ENCODE results near the gene RIPPLY1. TPM values are rescaled to one million over a fixed set of nuclear protein-coding genes. Genes with fewer than 3 reads are reported as not detected.

The RIPPLY1 gene
- polyA plus RNA-seq, 3 donors, result not detected

DNA sequence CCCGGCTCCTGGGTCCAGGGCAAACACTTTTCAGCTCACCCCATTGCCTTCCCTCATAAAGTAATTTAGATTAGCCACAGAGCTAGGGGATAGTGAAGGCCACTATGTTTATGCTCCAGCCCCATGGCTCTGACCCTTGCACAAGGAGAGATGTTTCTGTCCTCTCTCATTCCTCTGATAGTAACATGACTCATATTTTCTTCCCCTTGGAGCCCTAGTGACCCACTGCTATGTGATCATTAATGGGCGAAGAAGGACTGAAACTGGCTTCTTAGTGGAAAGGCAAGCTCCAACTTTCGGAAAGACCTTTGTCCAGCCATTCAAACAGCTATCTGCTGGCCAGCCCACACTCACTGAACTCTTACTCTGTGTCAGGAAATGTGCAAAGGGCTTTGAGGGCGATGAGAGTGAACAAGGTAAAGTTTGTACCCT, 29.4 kb upstream of the RIPPLY1 start:
- no peak overlapping the region for H3K4me2 ChIP-seq (replicated peaks; ENCODE audit: extremely low read depth, low read length, poor library complexity, severe bottlenecking)
- intact Hi-C loops (cut with micrococcal nuclease), result no loop called here

DNA sequence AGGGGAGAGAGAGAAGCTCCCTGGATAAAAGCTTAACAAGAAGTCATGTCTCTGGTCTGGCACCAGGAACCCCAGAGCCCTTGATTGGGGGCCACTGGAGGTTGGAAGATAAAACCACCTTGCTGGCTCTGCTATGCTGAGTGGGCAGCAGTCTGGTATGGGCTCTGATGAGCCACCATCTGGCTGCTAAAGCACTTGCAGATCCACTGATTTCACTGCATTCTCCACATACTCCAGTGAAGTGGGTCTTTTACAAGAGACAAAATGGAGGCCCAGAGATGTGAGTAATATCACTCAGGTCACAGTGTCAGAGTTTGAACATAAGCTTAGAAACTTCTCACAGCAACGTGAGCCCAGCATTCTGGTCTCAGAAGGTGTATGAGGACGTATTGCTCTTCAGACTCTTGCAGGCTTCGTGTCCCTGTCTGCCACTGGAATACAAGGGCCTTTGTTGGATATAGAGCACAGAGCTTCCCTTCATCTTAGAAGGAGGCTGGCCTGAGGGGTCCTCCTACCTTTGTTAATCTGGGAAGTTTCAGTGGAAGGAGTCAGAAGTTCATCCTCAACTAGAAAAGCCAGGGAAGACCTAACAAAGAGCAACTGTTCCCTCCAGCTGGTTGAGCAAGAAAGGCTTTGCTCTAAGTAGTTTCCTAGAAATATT, 28.8 kb upstream of the RIPPLY1 start:
- no peak for DNase-seq
- no CpG with 5 or more reads among the region's 3 CpGs for WGBS (ENCODE audit: insufficient coverage)
- Histone ChIP-seq H2AFZ (ENCODE audit: insufficient read depth, low read depth, low read length, poor library complexity, severe bottlenecking) (no peak overlapping the region), H3K27ac (ENCODE audit: low read depth in 1 of 2, low read length in 2 of 2) (no peak overlapping the region), H3K27me3 (ENCODE audit: control insufficient read depth in 2 of 2, insufficient read depth in 2 of 2, low read length in 2 of 2) (no peaks in the 10 kb centered on the region), H3K4me3 (replicated peaks in 1 of 3; ENCODE audit: low read depth in 2 of 3, low read length in 3 of 3) (no peak overlapping the region), H3K9ac (ENCODE audit: insufficient read depth, low read length, poor library complexity, severe bottlenecking) (no peak overlapping the region), H3K4me1 (ENCODE audit: control insufficient read depth in 1 of 2, insufficient read depth in 2 of 2, low read length in 2 of 2) (no peaks in the 10 kb centered on the region), H3K79me2 (ENCODE audit: insufficient read depth, low read length) (no peaks in the 10 kb centered on the region), H3K9me3 (replicated peaks in 1 of 2; ENCODE audit: control insufficient read depth in 1 of 2, insufficient read depth in 1 of 2, low read length in 2 of 2) (no peaks in the 10 kb centered on the region), H3K4me2 (replicated peaks; ENCODE audit: extremely low read depth, low read length, poor library complexity, severe bottlenecking) (no peak overlapping the region), H3K36me3 (replicated peaks in 1 of 2; ENCODE audit: control insufficient read depth in 1 of 2, insufficient read depth in 2 of 2, low read length in 2 of 2) (no peaks in the 10 kb centered on the region), H4K20me1 (ENCODE audit: insufficient read depth, low read length) (no peaks in the 10 kb centered on the region)
- no peak overlapping the region for H3K4me3 Mint-ChIP-seq
- peaks cover 2% of the 10 kb centered on the region for H3K4me1 Mint-ChIP-seq
- H3K36me3 Mint-ChIP-seq, result no peaks in the 10 kb centered on the region
- no peak overlapping the region for H3K27ac Mint-ChIP-seq
- intact Hi-C loops (cut with micrococcal nuclease), result no loop called here
- H3K9me3 Mint-ChIP-seq, result no peaks in the 10 kb centered on the region
- TF ChIP-seq, protein P1, sequence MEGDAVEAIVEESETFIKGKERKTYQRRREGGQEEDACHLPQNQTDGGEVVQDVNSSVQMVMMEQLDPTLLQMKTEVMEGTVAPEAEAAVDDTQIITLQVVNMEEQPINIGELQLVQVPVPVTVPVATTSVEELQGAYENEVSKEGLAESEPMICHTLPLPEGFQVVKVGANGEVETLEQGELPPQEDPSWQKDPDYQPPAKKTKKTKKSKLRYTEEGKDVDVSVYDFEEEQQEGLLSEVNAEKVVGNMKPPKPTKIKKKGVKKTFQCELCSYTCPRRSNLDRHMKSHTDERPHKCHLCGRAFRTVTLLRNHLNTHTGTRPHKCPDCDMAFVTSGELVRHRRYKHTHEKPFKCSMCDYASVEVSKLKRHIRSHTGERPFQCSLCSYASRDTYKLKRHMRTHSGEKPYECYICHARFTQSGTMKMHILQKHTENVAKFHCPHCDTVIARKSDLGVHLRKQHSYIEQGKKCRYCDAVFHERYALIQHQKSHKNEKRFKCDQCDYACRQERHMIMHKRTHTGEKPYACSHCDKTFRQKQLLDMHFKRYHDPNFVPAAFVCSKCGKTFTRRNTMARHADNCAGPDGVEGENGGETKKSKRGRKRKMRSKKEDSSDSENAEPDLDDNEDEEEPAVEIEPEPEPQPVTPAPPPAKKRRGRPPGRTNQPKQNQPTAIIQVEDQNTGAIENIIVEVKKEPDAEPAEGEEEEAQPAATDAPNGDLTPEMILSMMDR (IDR thresholded peaks at IDR 0.05), result no peak
- peaks cover 0 to 3% (median 2%) of the 10 kb centered on the region in 3 donors for H3K27me3 Mint-ChIP-seq (ENCODE audit: low read depth in 3 of 3)

More for the DNA sequence above, 29.4 kb upstream of the RIPPLY1 start:
- no peak overlapping the region for H3K27ac ChIP-seq (ENCODE audit: low read depth in 1 of 2, low read length in 2 of 2)
- Mint-ChIP-seq H3K9me3 (no peaks in the 10 kb centered on the region), H3K4me3 (no peak overlapping the region), H3K4me1 (peaks cover 2% of the 10 kb centered on the region), H3K27ac (no peak overlapping the region), H3K36me3 (no peaks in the 10 kb centered on the region), H3K27me3 (ENCODE audit: low read depth in 3 of 3) (peaks cover 0 to 3% (median 2%) of the 10 kb centered on the region in 3 donors)
- no peaks in the 10 kb centered on the region for H3K9me3 ChIP-seq (replicated peaks in 1 of 2; ENCODE audit: control insufficient read depth in 1 of 2, insufficient read depth in 1 of 2, low read length in 2 of 2)
- H2AFZ ChIP-seq (ENCODE audit: insufficient read depth, low read depth, low read length, poor library complexity, severe bottlenecking), result no peak overlapping the region
- H3K79me2 ChIP-seq (ENCODE audit: insufficient read depth, low read length), result no peaks in the 10 kb centered on the region
- no peaks in the 10 kb centered on the region for H3K4me1 ChIP-seq (ENCODE audit: control insufficient read depth in 1 of 2, insufficient read depth in 2 of 2, low read length in 2 of 2)
- TF ChIP-seq, protein P1 (IDR thresholded peaks at IDR 0.05), result no peak
- H3K4me3 ChIP-seq (replicated peaks in 1 of 3; ENCODE audit: low read depth in 2 of 3, low read length in 3 of 3), result no peak overlapping the region
- DNase-seq, result no peak
- no peaks in the 10 kb centered on the region for H3K27me3 ChIP-seq (ENCODE audit: control insufficient read depth in 2 of 2, insufficient read depth in 2 of 2, low read length in 2 of 2)
- WGBS (ENCODE audit: insufficient coverage), result no CpG with 5 or more reads among the region's 4 CpGs
- no peak overlapping the region for H3K9ac ChIP-seq (ENCODE audit: insufficient read depth, low read length, poor library complexity, severe bottlenecking)
- no peaks in the 10 kb centered on the region for H3K36me3 ChIP-seq (replicated peaks in 1 of 2; ENCODE audit: control insufficient read depth in 1 of 2, insufficient read depth in 2 of 2, low read length in 2 of 2)
- no peaks in the 10 kb centered on the region for H4K20me1 ChIP-seq (ENCODE audit: insufficient read depth, low read length)

All from CD14-positive monocyte (primary cell).